Suprapubic skin (tissue), 4 donors: Measurements from ENCODE around the gene SAPCD1. TPM values are rescaled to one million over a fixed set of nuclear protein-coding genes. Genes with fewer than 3 reads are reported as not detected.
A peak's percentile ranks its signal among the peaks of the same experiment; 100 is the strongest.
"Not testable (repeated sequence)": the region's sequence is repeated elsewhere in the genome, so short reads cannot be mapped to it uniquely, and the experiment has no call there.

Source experiments
- DNase-seq, 2 donors: peaks; one replicate each; pipeline ENCODE4 v3.0.0-alpha.2; 2019; ENCODE audit warnings: low spot score in 2 of 2
- H3K27ac ChIP-seq: fragments of 200-600 bp; sonication (generic); one replicate; pipeline ENCODE4 v1.5.1; 2019
- H3K27me3 ChIP-seq: fragments of 200-600 bp; sonication (generic); one replicate; pipeline ENCODE4 v1.5.1; 2019
- H3K36me3 ChIP-seq: fragments of 200-600 bp; sonication (generic); one replicate; pipeline ENCODE4 v1.5.1; 2019
- H3K4me1 ChIP-seq: fragments of 200-600 bp; sonication (generic); one replicate; pipeline ENCODE4 v1.5.1; 2019
- H3K4me3 ChIP-seq: fragments of 200-600 bp; sonication (generic); one replicate; pipeline ENCODE4 v1.5.1; 2019; ENCODE audit warnings: mild to moderate bottlenecking
- H3K9me3 ChIP-seq: fragments of 200-600 bp; sonication (generic); one replicate; pipeline ENCODE4 v1.5.1; 2019
- EP300 ChIP-seq: sonication (generic); formaldehyde crosslinking; IDR thresholded peaks from one replicate; pipeline ENCODE4 v1.6.1; 2017; ENCODE audit warnings: antibody characterized with exemption
- POLR2A ChIP-seq, 2 donors: fragments of 450-650 bp; IDR thresholded peaks; one replicate each; pipeline ENCODE4 v1.6.1; 2017; ENCODE audit warnings: antibody characterized with exemption in 2 of 2, mild to moderate bottlenecking in 2 of 2, moderate library complexity in 2 of 2
- POLR2AphosphoS5 ChIP-seq, 3 donors: sonication (generic); formaldehyde crosslinking; IDR thresholded peaks; one replicate each; pipeline ENCODE4 v1.6.1; 2017; ENCODE audit warnings: antibody characterized with exemption in 3 of 3
- WGBS: methylation state at CpG from one replicate; pipeline ENCODE4 v1.1.5; 2018; 5-methylcytosine and 5-hydroxymethylcytosine counted together
- total RNA-seq, 4 donors: library from RNA; depleted of rRNA; stranded (reverse); fragments of >200 nt; gene quantifications; one replicate each; pipeline ENCODE4 v1.1.0, GENCODE V29; 2016
- TF ChIP-seq, protein P1 (sequence below), 2 donors: fragments of 200-600 bp in 1 of 2; fragments of 450-650 bp in 1 of 2; sonication (generic) in 1 of 2; IDR thresholded peaks; one replicate each; pipeline ENCODE4 v1.5.1; 2016 to 2019; ENCODE audit warnings: antibody characterized with exemption in 2 of 2, mild to moderate bottlenecking in 1 of 2, moderate library complexity in 1 of 2

Gene SAPCD1
- total RNA-seq, 4 donors from 2014 or later, result 9.3 to 42.2 (median 20.3) TPM

DNA sequence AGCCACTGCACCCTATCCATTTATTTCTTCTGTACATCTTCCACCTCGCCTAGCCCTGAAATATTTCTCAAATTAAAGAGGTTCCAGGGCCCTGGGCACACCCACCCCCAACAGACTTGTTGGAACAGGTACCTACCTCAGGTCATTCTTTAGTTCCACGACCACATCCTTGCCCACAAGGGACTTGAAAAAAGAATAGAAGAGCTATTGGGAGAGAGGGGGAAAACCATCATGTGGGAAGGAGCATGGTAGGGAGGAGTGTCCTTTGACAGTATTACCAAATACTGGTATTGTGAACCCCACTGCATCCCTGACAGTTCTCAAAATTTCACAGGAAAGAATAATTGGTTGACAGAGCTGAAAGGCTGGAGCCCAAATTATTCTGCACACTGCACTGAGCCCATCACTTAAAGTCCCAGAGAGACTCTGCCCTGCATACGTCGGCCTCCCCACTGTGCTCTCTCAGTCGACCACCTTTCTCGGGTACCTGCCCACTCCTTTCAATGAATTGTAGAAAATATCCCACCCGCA lies 43.5 kb downstream of the SAPCD1 start:
- Histone ChIP-seq H3K27ac (peak overlapping the region; percentile 93), H3K36me3 (peaks cover 5% of the 10 kb centered on the region), H3K4me1 (peaks cover 18% of the 10 kb centered on the region), H3K4me3 (peak overlapping the region; percentile 73), H3K27me3 (no peaks in the 10 kb centered on the region), H3K9me3 (no peaks in the 10 kb centered on the region)
- TF ChIP-seq, protein P1, sequence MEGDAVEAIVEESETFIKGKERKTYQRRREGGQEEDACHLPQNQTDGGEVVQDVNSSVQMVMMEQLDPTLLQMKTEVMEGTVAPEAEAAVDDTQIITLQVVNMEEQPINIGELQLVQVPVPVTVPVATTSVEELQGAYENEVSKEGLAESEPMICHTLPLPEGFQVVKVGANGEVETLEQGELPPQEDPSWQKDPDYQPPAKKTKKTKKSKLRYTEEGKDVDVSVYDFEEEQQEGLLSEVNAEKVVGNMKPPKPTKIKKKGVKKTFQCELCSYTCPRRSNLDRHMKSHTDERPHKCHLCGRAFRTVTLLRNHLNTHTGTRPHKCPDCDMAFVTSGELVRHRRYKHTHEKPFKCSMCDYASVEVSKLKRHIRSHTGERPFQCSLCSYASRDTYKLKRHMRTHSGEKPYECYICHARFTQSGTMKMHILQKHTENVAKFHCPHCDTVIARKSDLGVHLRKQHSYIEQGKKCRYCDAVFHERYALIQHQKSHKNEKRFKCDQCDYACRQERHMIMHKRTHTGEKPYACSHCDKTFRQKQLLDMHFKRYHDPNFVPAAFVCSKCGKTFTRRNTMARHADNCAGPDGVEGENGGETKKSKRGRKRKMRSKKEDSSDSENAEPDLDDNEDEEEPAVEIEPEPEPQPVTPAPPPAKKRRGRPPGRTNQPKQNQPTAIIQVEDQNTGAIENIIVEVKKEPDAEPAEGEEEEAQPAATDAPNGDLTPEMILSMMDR (IDR thresholded peaks at IDR 0.05), result no peak
- TF ChIP-seq POLR2AphosphoS5 (IDR thresholded peaks at IDR 0.05) (no peak), EP300 (no peak), POLR2A (IDR thresholded peaks at IDR 0.05) (no peak)
- WGBS, result 11% methylated on average over 7 of the region's 7 CpGs
- DNase-seq, result no peak

DNA sequence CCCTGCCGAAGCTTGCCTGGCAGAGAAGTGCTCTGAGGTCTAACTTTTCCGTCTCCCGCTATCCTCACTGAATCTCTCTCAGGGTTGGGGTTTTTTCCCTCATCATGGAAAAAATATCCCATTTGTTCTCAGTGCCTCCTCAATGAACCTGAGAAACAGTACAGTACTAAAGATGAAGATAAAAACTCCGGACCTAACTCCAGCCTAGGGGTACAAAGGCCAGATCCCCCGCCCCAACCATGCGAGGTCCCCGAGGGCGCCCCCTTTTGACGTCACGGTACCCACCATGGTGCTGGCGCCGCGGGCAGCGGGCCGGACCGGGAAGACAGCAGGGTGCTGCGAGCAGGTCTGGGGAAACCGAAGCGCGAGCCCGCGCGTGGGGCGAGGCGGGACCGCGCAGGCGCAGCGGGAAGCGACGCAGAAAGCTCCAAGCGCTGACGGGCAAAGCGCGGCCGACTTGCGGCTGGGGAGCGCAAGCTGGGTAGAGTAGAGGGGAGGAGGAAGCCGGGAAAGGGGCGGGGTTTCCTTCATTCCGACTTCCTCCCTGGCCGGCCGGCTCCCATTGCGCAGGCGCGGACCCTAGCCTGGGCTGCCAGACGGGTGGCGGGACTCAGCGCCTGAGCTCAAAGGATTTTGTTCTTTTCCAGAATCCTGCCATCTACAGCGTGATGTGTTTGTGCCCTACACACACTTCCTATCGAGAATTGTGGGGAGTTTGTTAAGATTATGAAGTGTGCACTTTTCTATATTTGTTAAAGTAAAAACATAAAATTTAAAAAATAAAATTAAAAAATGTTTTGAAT lies 44.2 kb downstream of the SAPCD1 start, which contains the start of gene LSM2:
Gene LSM2 (minus strand): TSS at position 497 of the 803 bp plus-strand sequence. CDS start 209 bp downstream, at position 288.
- Histone ChIP-seq H3K27me3 (no peaks in the 10 kb centered on the region), H3K9me3 (no peaks in the 10 kb centered on the region), H3K4me1 (peaks cover 18% of the 10 kb centered on the region), H3K27ac (peak within 1 kb of the TSS; percentile 93), H3K4me3 (peak within 1 kb of the TSS; percentile 73), H3K36me3 (peaks cover 5% of the 10 kb centered on the region)
- under 1% methylated on average over 47 of the region's 51 CpGs for WGBS
- TF ChIP-seq POLR2AphosphoS5 (IDR thresholded peaks at IDR 0.05) (peak in 1 of 3 donors; percentile 87), POLR2A (IDR thresholded peaks at IDR 0.05) (peak; percentile 21 to 47), EP300 (no peak)
- TF ChIP-seq, protein P1 (IDR thresholded peaks at IDR 0.05), result peak in 1 of 2 donors; percentile 7
- peak; percentile 98 for DNase-seq

DNA sequence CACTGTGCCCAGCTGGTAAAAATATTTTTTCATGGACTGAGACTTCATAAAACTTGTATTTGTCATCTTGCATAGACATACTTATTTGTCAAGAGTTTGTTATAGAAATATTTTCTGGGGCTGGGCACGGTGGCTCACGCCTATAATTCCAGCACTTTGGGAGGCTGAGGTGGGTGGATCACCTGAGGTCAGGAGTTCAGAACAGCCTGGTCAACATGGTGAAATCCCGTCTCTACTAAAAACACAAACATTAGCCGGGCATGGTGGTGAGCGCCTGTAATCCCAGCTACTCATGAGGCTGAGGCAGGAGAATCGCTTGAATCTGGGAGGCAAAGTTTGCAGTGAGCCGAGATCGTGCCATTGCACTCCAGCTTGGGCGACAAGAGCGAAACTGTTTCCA lies 46.1 kb downstream of the SAPCD1 start:
- WGBS, result 90% methylated on average over 10 of the region's 10 CpGs
- H3K27me3 ChIP-seq, H3K36me3 ChIP-seq, H3K4me3 ChIP-seq, H3K9me3 ChIP-seq, DNase-seq, H3K27ac ChIP-seq: not testable (repeated sequence)
- H3K4me1 ChIP-seq, result peaks cover 30% of the 10 kb centered on the region

DNA sequence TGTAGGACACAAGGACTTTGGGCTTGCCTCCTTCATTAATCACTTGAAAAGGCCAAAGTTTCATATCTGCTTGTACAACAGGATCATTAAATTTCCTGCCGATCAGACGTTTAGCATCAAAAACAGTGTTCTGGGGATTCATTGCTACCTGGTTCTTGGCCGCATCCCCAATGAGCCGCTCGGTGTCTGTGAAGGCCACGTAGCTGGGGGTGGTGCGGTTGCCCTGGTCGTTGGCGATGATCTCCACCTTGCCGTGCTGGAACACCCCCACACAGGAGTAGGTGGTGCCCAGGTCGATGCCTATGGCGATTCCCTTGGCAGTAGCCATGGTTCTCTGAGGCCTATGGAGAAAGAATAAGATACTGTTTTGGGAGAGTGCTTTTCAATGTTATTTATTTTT lies 49.2 kb downstream of the SAPCD1 start:
- Histone ChIP-seq H3K27ac (no peak overlapping the region), H3K36me3 (no peaks in the 10 kb centered on the region), H3K27me3 (no peaks in the 10 kb centered on the region), H3K4me1 (peaks cover 29% of the 10 kb centered on the region), H3K9me3 (no peaks in the 10 kb centered on the region), H3K4me3 (no peak overlapping the region)
- 90% methylated on average over 12 of the region's 12 CpGs for WGBS
- TF ChIP-seq POLR2AphosphoS5 (IDR thresholded peaks at IDR 0.05) (no peak), EP300 (no peak), POLR2A (IDR thresholded peaks at IDR 0.05) (no peak)
- TF ChIP-seq, protein P1 (IDR thresholded peaks at IDR 0.05), result no peak
- no peak for DNase-seq

DNA sequence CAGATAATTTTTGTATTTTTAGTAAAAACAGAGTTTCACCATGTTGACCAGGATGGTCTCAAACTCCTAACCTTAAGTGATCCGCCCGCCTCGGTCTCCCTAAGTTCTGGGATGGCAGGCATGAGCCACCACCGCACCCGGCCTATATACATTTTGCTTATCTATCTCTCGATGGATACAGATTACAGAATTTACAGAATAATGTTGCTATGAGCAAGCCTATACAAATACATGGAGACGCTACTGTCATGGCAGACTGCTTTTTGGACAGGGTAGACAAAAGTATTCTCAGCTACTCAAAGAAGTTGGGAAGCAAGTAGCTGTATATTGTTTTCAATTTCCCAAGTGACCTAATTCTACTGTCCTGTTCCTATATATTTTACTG lies 51.0 kb downstream of the SAPCD1 start:
- Histone ChIP-seq H3K4me1 (peaks cover 33% of the 10 kb centered on the region), H3K9me3 (no peaks in the 10 kb centered on the region), H3K36me3 (no peaks in the 10 kb centered on the region), H3K27me3 (no peaks in the 10 kb centered on the region), H3K4me3 (peak overlapping the region; percentile 72), H3K27ac (peak overlapping the region; percentile 98)
- TF ChIP-seq EP300 (no peak), POLR2A (IDR thresholded peaks at IDR 0.05) (no peak), POLR2AphosphoS5 (IDR thresholded peaks at IDR 0.05) (no peak)
- TF ChIP-seq, protein P1 (IDR thresholded peaks at IDR 0.05), result no peak
- no peak for DNase-seq
- 94% methylated on average over 7 of the region's 7 CpGs for WGBS

Other genes starting within 250 kb of the SAPCD1 start
- gene MCCD1, start 233.7 kb upstream of the SAPCD1 start, total RNA-seq, result not detected
- gene DDX39B, start 220.7 kb upstream of the SAPCD1 start, total RNA-seq, result 100 to 1,000 TPM; 254 to 449 (median 281) TPM
- 1 to 10 TPM in 2 of 4 donors, under 1 TPM in 1, not detected in 1; 0.64 to 1.6 (median 1.4) TPM for gene ATP6V1G2, start 216.0 kb upstream of the SAPCD1 start, total RNA-seq
- gene NFKBIL1, start 215.0 kb upstream of the SAPCD1 start, total RNA-seq, result 10 to 100 TPM; 23.6 to 29.5 (median 25.7) TPM
- under 1 TPM in 1 of 4 donors, not detected in 3; 0.47 TPM for gene LTA, start 190.4 kb upstream of the SAPCD1 start, total RNA-seq
- 1 to 10 TPM; 1.0 to 6.4 (median 3.3) TPM for gene TNF, start 187.1 kb upstream of the SAPCD1 start, total RNA-seq
- not detected for gene LTB, start 180.2 kb upstream of the SAPCD1 start, total RNA-seq
- gene LST1, start 176.4 kb upstream of the SAPCD1 start, total RNA-seq, result 10 to 100 TPM in 1 of 4 donors, 1 to 10 TPM in 3; 3.7 to 72.9 (median 6.7) TPM
- not detected for gene NCR3, start 169.7 kb upstream of the SAPCD1 start, total RNA-seq
- gene AIF1, start 147.4 kb upstream of the SAPCD1 start, total RNA-seq, result 10 to 100 TPM in 1 of 4 donors, 1 to 10 TPM in 3; 2.6 to 16.3 (median 5.8) TPM
- 100 to 1,000 TPM; 100 to 163 (median 113) TPM for gene PRRC2A, start 141.9 kb upstream of the SAPCD1 start, total RNA-seq
- gene BAG6, start 110.0 kb upstream of the SAPCD1 start, total RNA-seq, result 100 to 1,000 TPM; 239 to 360 (median 309) TPM
- 1 to 10 TPM; 2.8 to 8.3 (median 6.1) TPM for gene APOM, start 106.8 kb upstream of the SAPCD1 start, total RNA-seq
- 10 to 100 TPM; 31.6 to 41.0 (median 38.1) TPM for gene C6orf47, start 101.9 kb upstream of the SAPCD1 start, total RNA-seq
- 10 to 100 TPM; 15.0 to 22.6 (median 20.1) TPM for gene GPANK1, start 97.7 kb upstream of the SAPCD1 start, total RNA-seq
- 100 to 1,000 TPM; 381 to 429 (median 403) TPM for gene CSNK2B, start 96.6 kb upstream of the SAPCD1 start, total RNA-seq
- 10 to 100 TPM; 11.4 to 63.7 (median 13.9) TPM for gene LY6G5B, start 92.7 kb upstream of the SAPCD1 start, total RNA-seq
- 1 to 10 TPM in 1 of 4 donors, under 1 TPM in 1, not detected in 2; 0.73 to 5.1 TPM for gene LY6G5C, start 81.6 kb upstream of the SAPCD1 start, total RNA-seq
- gene ABHD16A, start 59.3 kb upstream of the SAPCD1 start, total RNA-seq, result 10 to 100 TPM; 49.4 to 68.2 (median 57.3) TPM
- gene LY6G6F, start 55.8 kb upstream of the SAPCD1 start, total RNA-seq, result not detected
- gene LY6G6D, start 47.3 kb upstream of the SAPCD1 start, total RNA-seq, result 10 to 100 TPM in 1 of 4 donors, 1 to 10 TPM in 1, not detected in 2; 5.5 to 30.8 TPM
- 100 to 1,000 TPM in 3 of 4 donors, 10 to 100 TPM in 1; 80.0 to 376 (median 338) TPM for gene LY6G6C, start 40.9 kb upstream of the SAPCD1 start, total RNA-seq
- gene MPIG6B, start 39.3 kb upstream of the SAPCD1 start, total RNA-seq, result 1 to 10 TPM; 1.6 to 4.6 (median 4.5) TPM
- 10 to 100 TPM; 66.8 to 84.2 (median 68.3) TPM for gene DDAH2, start 33.4 kb upstream of the SAPCD1 start, total RNA-seq
- gene CLIC1, start 26.1 kb upstream of the SAPCD1 start, total RNA-seq, result 100 to 1,000 TPM; 239 to 420 (median 333) TPM
- gene MSH5, start 22.7 kb upstream of the SAPCD1 start, total RNA-seq, result 10 to 100 TPM; 12.6 to 60.1 (median 17.2) TPM
- 1 to 10 TPM; 1.3 to 3.3 (median 2.3) TPM for gene VWA7, start 14.7 kb downstream of the SAPCD1 start, total RNA-seq
- gene VARS1, start 33.1 kb downstream of the SAPCD1 start, total RNA-seq, result 10 to 100 TPM; 48.8 to 60.0 (median 59.1) TPM
- gene LSM2, start 44.3 kb downstream of the SAPCD1 start, total RNA-seq, result 10 to 100 TPM; 21.7 to 39.5 (median 30.2) TPM
- 1 to 10 TPM in 3 of 4 donors, under 1 TPM in 1; 0.83 to 3.1 (median 1.8) TPM for gene HSPA1L, start 52.6 kb downstream of the SAPCD1 start, total RNA-seq
- gene HSPA1A, start 52.9 kb downstream of the SAPCD1 start, total RNA-seq, result 100 to 1,000 TPM; 200 to 464 (median 408) TPM
- 100 to 1,000 TPM; 243 to 686 (median 558) TPM for gene HSPA1B, start 65.1 kb downstream of the SAPCD1 start, total RNA-seq
- gene NEU1, start 100.2 kb downstream of the SAPCD1 start, total RNA-seq, result 10 to 100 TPM; 22.2 to 42.7 (median 39.8) TPM
- gene SLC44A4, start 116.3 kb downstream of the SAPCD1 start, total RNA-seq, result 1 to 10 TPM; 1.4 to 7.4 (median 4.1) TPM
- 10 to 100 TPM; 38.7 to 48.9 (median 42.9) TPM for gene EHMT2, start 135.0 kb downstream of the SAPCD1 start, total RNA-seq
- gene ZBTB12, start 139.4 kb downstream of the SAPCD1 start, total RNA-seq, result 1 to 10 TPM in 3 of 4 donors, under 1 TPM in 1; 0.49 to 2.6 (median 1.5) TPM
- 1 to 10 TPM; 2.6 to 6.4 (median 4.1) TPM for gene C2, start 165.1 kb downstream of the SAPCD1 start, total RNA-seq
- gene CFB, start 183.4 kb downstream of the SAPCD1 start, total RNA-seq, result 1 to 10 TPM; 3.7 to 6.8 (median 5.1) TPM
- 10 to 100 TPM; 56.7 to 72.1 (median 65.8) TPM for gene NELFE, start 196.3 kb downstream of the SAPCD1 start, total RNA-seq
- 10 to 100 TPM; 31.3 to 60.4 (median 49.3) TPM for gene SKIC2, start 196.5 kb downstream of the SAPCD1 start, total RNA-seq
- gene DXO, start 209.5 kb downstream of the SAPCD1 start, total RNA-seq, result 10 to 100 TPM; 13.1 to 25.3 (median 16.4) TPM
- gene C4A, start 219.4 kb downstream of the SAPCD1 start, total RNA-seq, result 10 to 100 TPM in 1 of 4 donors, 1 to 10 TPM in 3; 4.0 to 10.2 (median 5.3) TPM